Hepatocyte (in vitro differentiated cells): ENCODE results near the gene MAP6. TPM values are rescaled to one million over a fixed set of nuclear protein-coding genes. Genes with fewer than 3 reads are reported as not detected.

Experiments used
- DNase-seq: peaks from one replicate; pipeline ENCODE4 v3.0.0-alpha.2; 2016; ENCODE audit warnings: low spot score
- H2AFZ ChIP-seq: fragments of 200-600 bp; sonication (generic); 2 replicates; pipeline ENCODE4 v1.6.0; 2016; ENCODE audit warnings: antibody characterized with exemption, mild to moderate bottlenecking
- H3K27ac ChIP-seq: fragments of 200-600 bp; sonication (generic); 2 replicates; pipeline ENCODE4 v1.5.1; 2016; ENCODE audit warnings: mild to moderate bottlenecking
- H3K27me3 ChIP-seq: fragments of 200-600 bp; sonication (generic); 2 replicates; pipeline ENCODE4 v1.6.1; 2016
- H3K36me3 ChIP-seq: fragments of 200-600 bp; sonication (generic); replicated peaks from 2 replicates; pipeline ENCODE4 v1.5.1; 2016; ENCODE audit warnings: low read depth; ENCODE audit not compliant: insufficient read depth
- H3K4me1 ChIP-seq: fragments of 200-600 bp; sonication (generic); 2 replicates; pipeline ENCODE4 v1.5.1; 2016; ENCODE audit warnings: mild to moderate bottlenecking, moderate library complexity; ENCODE audit not compliant: insufficient read depth
- H3K4me2 ChIP-seq: fragments of 200-600 bp; sonication (generic); 2 replicates; pipeline ENCODE4 v1.6.0; 2016
- H3K4me3 ChIP-seq: fragments of 200-600 bp; sonication (generic); 2 replicates; pipeline ENCODE4 v1.5.1; 2016; ENCODE audit warnings: mild to moderate bottlenecking
- H3K79me2 ChIP-seq: fragments of 200-600 bp; sonication (generic); 2 replicates; pipeline ENCODE4 v1.6.0; 2017; ENCODE audit warnings: mild to moderate bottlenecking
- H3K9me2 ChIP-seq: fragments of 200-600 bp; sonication (generic); replicated peaks from 2 replicates; pipeline ENCODE4 v1.6.0; 2017; ENCODE audit warnings: mild to moderate bottlenecking; ENCODE audit not compliant: insufficient read depth
- H3K9me3 ChIP-seq: fragments of 200-600 bp; sonication (generic); 2 replicates; pipeline ENCODE4 v1.5.1; 2016; ENCODE audit warnings: low read depth, mild to moderate bottlenecking
- H4K20me1 ChIP-seq: fragments of 200-600 bp; sonication (generic); 2 replicates; pipeline ENCODE4 v1.6.0; 2016; ENCODE audit warnings: mild to moderate bottlenecking; ENCODE audit not compliant: insufficient read depth, poor library complexity, severe bottlenecking
- CTCF ChIP-seq: fragments of 200-600 bp; sonication (generic); IDR thresholded peaks from 2 replicates; pipeline ENCODE4 v1.5.1; 2016; ENCODE audit warnings: antibody characterized with exemption, mild to moderate bottlenecking; ENCODE audit not compliant: poor library complexity
- EZH2 ChIP-seq: fragments of 200-600 bp; sonication (generic); IDR thresholded peaks from 2 replicates; pipeline ENCODE4 v1.6.1; 2016; ENCODE audit warnings: antibody characterized with exemption, mild to moderate bottlenecking, borderline replicate concordance
- EZH2phosphoT487 ChIP-seq: fragments of 200-600 bp; sonication (generic); IDR thresholded peaks from one replicate; pipeline ENCODE4 v1.6.1; 2018; ENCODE audit warnings: antibody characterized with exemption, mild to moderate bottlenecking, low read depth, moderate library complexity; ENCODE audit not compliant: unreplicated experiment, severe bottlenecking
- WGBS: methylation state at CpG from one replicate; pipeline ENCODE4 v1.1.6; 2016; ENCODE audit warnings: low lambda C conversion rate; ENCODE audit errors: missing lambda C conversion rate; 5-methylcytosine and 5-hydroxymethylcytosine counted together
- polyA plus RNA-seq: library from polyadenylated mRNA; unstranded; fragments of >200 nt; fragmentation: Nextera tagmentation; extraction: Ambion mirVana; gene quantifications from 2 replicates; pipeline ENCODE4 v1.2.1, GENCODE V29; 2016
- total RNA-seq: library from RNA; depleted of rRNA; stranded (reverse); fragments of >200 nt; gene quantifications from 2 replicates; pipeline ENCODE4 v1.2.3, GENCODE V29; 2014

Gene MAP6
- total and polyA plus RNA-seq, 2 experiments from 2014 or later: 3.8 to 6.4 TPM

DNA sequence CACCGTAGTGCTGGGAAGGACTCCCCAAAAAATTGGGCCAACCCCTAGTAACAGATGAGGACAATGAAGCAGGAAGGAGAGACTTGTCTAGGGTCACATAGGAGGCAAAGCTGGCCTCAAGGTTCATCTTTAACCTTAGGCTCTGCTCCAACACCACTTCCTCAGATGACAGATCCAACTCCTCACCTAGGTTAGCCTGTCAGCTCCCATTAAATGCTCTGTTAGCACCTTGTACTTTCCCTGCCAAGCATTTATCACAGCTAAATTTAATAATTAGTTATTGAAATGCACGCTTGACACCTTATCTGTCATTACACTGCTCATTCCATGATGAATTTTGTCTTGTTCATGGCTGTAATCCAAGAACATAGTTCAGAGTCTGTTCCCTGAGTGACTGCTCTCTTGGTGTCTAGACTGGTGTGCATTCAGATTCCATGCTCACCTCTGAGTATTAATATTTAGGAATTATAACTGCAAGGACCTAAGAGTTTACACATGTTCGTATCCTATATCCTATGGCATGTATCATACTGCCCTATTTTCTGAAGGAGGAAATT lies 18.6 kb downstream of the MAP6 start:
- H3K4me3 ChIP-seq: no peak overlapping the region
- no peak overlapping the region for H3K4me2 ChIP-seq
- H4K20me1 ChIP-seq: no peaks in the 10 kb centered on the region
- H3K27me3 ChIP-seq: no peaks in the 10 kb centered on the region
- H3K9me3 ChIP-seq: no peaks in the 10 kb centered on the region
- TF ChIP-seq EZH2 (no peak), EZH2phosphoT487 (no peak), CTCF (no peak)
- H3K79me2 ChIP-seq: no peaks in the 10 kb centered on the region
- 99% methylated on average over 3 of the region's 3 CpGs for WGBS
- no peaks in the 10 kb centered on the region for H3K36me3 ChIP-seq
- no peak overlapping the region for H3K27ac ChIP-seq
- H3K4me1 ChIP-seq: no peaks in the 10 kb centered on the region
- H3K9me2 ChIP-seq: no peaks in the 10 kb centered on the region
- H2AFZ ChIP-seq: no peak overlapping the region
- DNase-seq: no peak

DNA sequence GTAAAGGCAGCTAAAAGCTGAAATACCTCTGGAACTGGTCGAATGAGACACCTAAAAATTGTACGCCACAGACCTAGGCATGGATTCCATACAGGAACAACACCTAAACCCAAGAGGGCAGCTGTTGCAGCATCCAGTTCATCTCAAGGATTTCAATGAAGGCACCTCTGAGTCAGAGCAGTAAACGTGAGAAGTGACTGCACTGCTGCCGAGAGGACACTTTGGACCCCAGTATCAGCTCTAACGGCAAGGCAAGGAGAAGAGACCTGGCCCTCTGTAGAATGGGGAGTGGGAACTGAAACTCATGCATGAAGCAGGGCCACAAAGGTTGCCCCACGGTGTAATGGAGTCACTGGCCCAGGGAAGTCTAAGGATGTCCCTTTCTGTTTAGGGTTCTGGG lies 23.9 kb downstream of the MAP6 start:
- TF ChIP-seq EZH2phosphoT487 (no peak), EZH2 (no peak), CTCF (no peak)
- Histone ChIP-seq H3K4me3 (no peak overlapping the region), H3K4me1 (peaks cover 5% of the 10 kb centered on the region), H3K9me2 (no peaks in the 10 kb centered on the region), H4K20me1 (no peaks in the 10 kb centered on the region), H3K4me2 (no peak overlapping the region), H3K9me3 (no peaks in the 10 kb centered on the region), H3K79me2 (no peaks in the 10 kb centered on the region), H3K27ac (no peak overlapping the region), H3K36me3 (no peaks in the 10 kb centered on the region), H3K27me3 (no peaks in the 10 kb centered on the region), H2AFZ (no peak overlapping the region)
- peak; percentile 26 for DNase-seq
- 59% methylated on average over 6 of the region's 6 CpGs for WGBS

DNA sequence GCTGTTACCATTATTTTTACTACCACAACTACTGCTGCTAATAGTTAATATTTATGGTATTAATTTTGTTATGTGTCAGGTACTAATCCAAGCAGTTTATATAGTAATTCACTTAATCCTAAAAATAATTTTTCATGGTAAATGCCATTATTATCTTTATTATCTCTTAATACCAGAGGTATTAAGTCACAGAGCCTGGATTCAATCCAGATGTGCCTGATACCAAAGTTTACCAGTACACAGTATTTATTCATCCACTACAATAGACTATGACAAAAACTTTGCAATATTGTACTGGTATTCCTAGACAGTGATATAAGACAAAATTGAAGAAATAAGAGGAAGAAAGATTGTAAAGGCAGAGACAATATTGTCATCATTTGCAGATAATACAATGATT lies 24.5 kb downstream of the MAP6 start:
- H4K20me1 ChIP-seq: no peaks in the 10 kb centered on the region
- H3K4me3 ChIP-seq: no peak overlapping the region
- H2AFZ ChIP-seq: no peak overlapping the region
- no peaks in the 10 kb centered on the region for H3K9me3 ChIP-seq
- no peak overlapping the region for H3K27ac ChIP-seq
- peaks cover 9% of the 10 kb centered on the region for H3K4me1 ChIP-seq
- no peaks in the 10 kb centered on the region for H3K36me3 ChIP-seq
- no peaks in the 10 kb centered on the region for H3K79me2 ChIP-seq
- no peak overlapping the region for H3K4me2 ChIP-seq
- no peak for DNase-seq
- no peaks in the 10 kb centered on the region for H3K9me2 ChIP-seq
- no peak for TF ChIP-seq EZH2
- no peak for TF ChIP-seq EZH2phosphoT487
- no peak for TF ChIP-seq CTCF
- no peaks in the 10 kb centered on the region for H3K27me3 ChIP-seq
